HEK293 (cell line): ENCODE results near the gene DDX24.

Experiments used
- CTCF ChIA-PET: fragments of 350-600 bp; formaldehyde crosslinking; extraction: SDS; loops from one replicate; lab custom pipeline; 2021; ENCODE audit warnings: antibody characterized with exemption; lab: Yijun Ruan, JAX
- POLR2A ChIA-PET: fragments of 300-600 bp; formaldehyde crosslinking; extraction: SDS; loops from one replicate; lab custom pipeline; 2020; ENCODE audit warnings: antibody characterized with exemption, inconsistent platforms; lab: Yijun Ruan, JAX
- H3K27ac ChIP-seq: fragments of 200-500 bp; sonication (Bioruptor generic); 2 replicates; pipeline ENCODE4 v1.5.1; 2014; ENCODE audit warnings: low read depth, low read length, control low read depth, inconsistent platforms; ENCODE audit errors: extremely low read depth
- H3K36me3 ChIP-seq, 2 experiments: fragments of 200-500 bp in 1 of 2; sonication (Bioruptor generic) in 1 of 2; 1 replicate in 1 of 2; 2 replicates in 1 of 2; pipeline ENCODE4 v1.5.1; 2014 to 2017; ENCODE audit warnings: inconsistent platforms in 2 of 2, low read length in 2 of 2; ENCODE audit not compliant: control insufficient read depth in 2 of 2, insufficient read depth in 1 of 2
- H3K4me1 ChIP-seq: fragments of 200-500 bp; sonication (Bioruptor generic); 2 replicates; pipeline ENCODE4 v1.5.1; 2014; ENCODE audit warnings: mild to moderate bottlenecking, low read length, inconsistent platforms; ENCODE audit not compliant: control insufficient read depth, insufficient read depth
- H3K4me3 ChIP-seq: 2 replicates; pipeline ENCODE4 v1.5.1; 2011; ENCODE audit warnings: low read depth, mild to moderate bottlenecking, control low read depth, low read length, moderate library complexity
- H3K9me3 ChIP-seq: fragments of 200-500 bp; sonication (Bioruptor generic); 2 replicates; pipeline ENCODE4 v1.5.1; 2014; ENCODE audit warnings: low read depth, low read length, inconsistent platforms; ENCODE audit not compliant: control insufficient read depth, insufficient read depth
- GLIS1 ChIP-seq: fragments of 450-650 bp; formaldehyde crosslinking; IDR thresholded peaks from 2 replicates; pipeline ENCODE4 v1.5.1; 2016; ENCODE audit warnings: missing biosample characterization, missing genetic modification characterization
- HOXD13 ChIP-seq: sonication (generic); formaldehyde crosslinking; IDR thresholded peaks from 2 replicates; pipeline ENCODE4 v1.8.0; 2022; ENCODE audit warnings: missing genetic modification reagents, borderline replicate concordance
- SP7 ChIP-seq: fragments of 450-650 bp; formaldehyde crosslinking; IDR thresholded peaks from 2 replicates; pipeline ENCODE4 v1.5.1; 2016; ENCODE audit warnings: missing biosample characterization, missing genetic modification characterization
- ZBTB8A ChIP-seq: fragments of 450-650 bp; formaldehyde crosslinking; IDR thresholded peaks from 2 replicates; pipeline ENCODE4 v1.5.1; 2016; ENCODE audit warnings: missing biosample characterization, missing genetic modification characterization
- ZEB2 ChIP-seq: fragments of 450-650 bp; formaldehyde crosslinking; IDR thresholded peaks from 2 replicates; pipeline ENCODE4 v1.5.1; 2016; ENCODE audit warnings: missing biosample characterization, missing genetic modification characterization
- ZFP41 ChIP-seq: fragments of 450-650 bp; formaldehyde crosslinking; IDR thresholded peaks from 2 replicates; pipeline ENCODE4 v1.5.1; 2016; ENCODE audit warnings: missing biosample characterization, missing genetic modification characterization, borderline replicate concordance
- ZFP69B ChIP-seq: fragments of 450-650 bp; formaldehyde crosslinking; IDR thresholded peaks from 2 replicates; pipeline ENCODE4 v1.5.1; 2016; ENCODE audit warnings: missing biosample characterization, missing genetic modification characterization
- ZIC2 ChIP-seq: fragments of 450-650 bp; formaldehyde crosslinking; IDR thresholded peaks from 2 replicates; pipeline ENCODE4 v1.5.1; 2016; ENCODE audit warnings: missing biosample characterization, missing genetic modification characterization
- ZNF114 ChIP-seq: fragments of 450-650 bp; formaldehyde crosslinking; IDR thresholded peaks from 2 replicates; pipeline ENCODE4 v1.5.0; 2017; ENCODE audit warnings: missing biosample characterization, missing genetic modification characterization
- ZNF157 ChIP-seq: fragments of 450-650 bp; formaldehyde crosslinking; IDR thresholded peaks from 2 replicates; pipeline ENCODE4 v1.5.1; 2016; ENCODE audit warnings: missing biosample characterization, missing genetic modification characterization
- ZNF202 ChIP-seq: fragments of 450-650 bp; formaldehyde crosslinking; IDR thresholded peaks from 2 replicates; pipeline ENCODE4 v1.5.1; 2016; ENCODE audit warnings: missing biosample characterization, missing genetic modification characterization, borderline replicate concordance
- ZNF302 ChIP-seq: fragments of 450-650 bp; formaldehyde crosslinking; IDR thresholded peaks from 2 replicates; pipeline ENCODE4 v1.5.1; 2016; ENCODE audit warnings: missing biosample characterization, missing genetic modification characterization, low read depth
- ZNF394 ChIP-seq: fragments of 450-650 bp; formaldehyde crosslinking; IDR thresholded peaks from 2 replicates; pipeline ENCODE4 v1.5.1; 2016; ENCODE audit warnings: missing biosample characterization, missing genetic modification characterization, mild to moderate bottlenecking, moderate library complexity, borderline replicate concordance
- ZNF473 ChIP-seq: fragments of 450-650 bp; formaldehyde crosslinking; IDR thresholded peaks from 2 replicates; pipeline ENCODE4 v1.5.1; 2017; ENCODE audit warnings: missing biosample characterization, missing genetic modification characterization
- ZNF48 ChIP-seq: fragments of 450-650 bp; formaldehyde crosslinking; IDR thresholded peaks from 2 replicates; pipeline ENCODE4 v1.5.1; 2016; ENCODE audit warnings: missing biosample characterization, missing genetic modification characterization
- ZNF529 ChIP-seq: fragments of 450-650 bp; formaldehyde crosslinking; IDR thresholded peaks from 2 replicates; pipeline ENCODE4 v1.5.1; 2017; ENCODE audit warnings: missing genetic modification characterization, missing biosample characterization; ENCODE audit not compliant: insufficient replicate concordance
- ZNF555 ChIP-seq: fragments of 450-650 bp; formaldehyde crosslinking; conservative IDR thresholded peaks from 2 replicates; pipeline ENCODE4 v1.5.1; 2017; ENCODE audit warnings: missing biosample characterization, mild to moderate bottlenecking, missing genetic modification characterization, inconsistent platforms
- ZNF792 ChIP-seq: fragments of 450-650 bp; formaldehyde crosslinking; IDR thresholded peaks from 2 replicates; pipeline ENCODE4 v1.5.1; 2016; ENCODE audit warnings: missing biosample characterization, missing genetic modification characterization
- ZNF837 ChIP-seq: fragments of 450-650 bp; formaldehyde crosslinking; IDR thresholded peaks from 2 replicates; pipeline ENCODE4 v1.5.1; 2016; ENCODE audit warnings: missing biosample characterization, missing genetic modification characterization
- TF ChIP-seq, protein P1 (sequence below): fragments of 450-650 bp; formaldehyde crosslinking; IDR thresholded peaks from 2 replicates; pipeline ENCODE4 v1.5.1; 2016; ENCODE audit warnings: missing biosample characterization, missing genetic modification characterization
- TF ChIP-seq, protein P2 (sequence below): fragments of 450-650 bp; formaldehyde crosslinking; IDR thresholded peaks from 2 replicates; pipeline ENCODE4 v1.5.1; 2016; ENCODE audit warnings: missing biosample characterization, missing genetic modification characterization
- TF ChIP-seq, protein P3 (sequence below): fragments of 450-650 bp; formaldehyde crosslinking; IDR thresholded peaks from 2 replicates; pipeline ENCODE4 v1.5.1; 2016; ENCODE audit warnings: missing biosample characterization, missing genetic modification characterization

DDX24 gene

DNA sequence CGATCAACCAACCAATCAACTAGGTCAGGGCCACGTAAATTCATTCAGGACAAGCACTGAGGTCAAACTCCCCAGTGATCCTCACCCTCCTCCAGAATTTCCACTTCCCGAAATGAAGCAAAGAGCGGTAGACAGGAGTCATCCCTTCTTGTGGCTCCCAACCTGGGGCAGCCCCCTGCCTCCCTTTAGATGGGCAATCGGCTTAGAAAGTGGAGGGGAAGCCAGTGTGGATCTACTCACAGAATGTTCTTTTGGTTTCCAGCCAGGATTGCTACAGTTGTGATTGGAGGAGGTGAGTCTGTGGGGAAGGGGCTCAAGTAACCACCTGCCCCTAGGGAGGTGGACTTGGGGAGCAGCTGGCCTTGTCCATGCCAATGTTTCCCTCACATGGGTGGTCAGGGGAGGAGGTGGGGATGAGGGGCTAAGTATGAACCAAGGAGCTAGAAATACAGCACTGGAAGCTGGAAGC is 33.6 kb upstream of the DDX24 start:
- Histone ChIP-seq H3K9me3 (no peaks in the 10 kb centered on the region), H3K4me3 (no peak overlapping the region), H3K36me3 (no peaks in the 10 kb centered on the region), H3K27ac (no peak overlapping the region), H3K4me1 (peaks cover 3% of the 10 kb centered on the region; the same call in 1 of the 2 replicates)
- TF ChIP-seq ZFP41, result no peak
- no peak for TF ChIP-seq ZNF202 (tag by site-specific recombination)
- TF ChIP-seq HOXD13, result no peak
- no peak for TF ChIP-seq ZNF555 (tag by site-specific recombination)
- TF ChIP-seq, protein P1, sequence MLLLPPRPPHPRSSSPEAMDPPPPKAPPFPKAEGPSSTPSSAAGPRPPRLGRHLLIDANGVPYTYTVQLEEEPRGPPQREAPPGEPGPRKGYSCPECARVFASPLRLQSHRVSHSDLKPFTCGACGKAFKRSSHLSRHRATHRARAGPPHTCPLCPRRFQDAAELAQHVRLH (tag by site-specific recombination), result no peak
- TF ChIP-seq GLIS1 (tag by site-specific recombination), result no peak
- no peak for TF ChIP-seq SP7
- TF ChIP-seq ZNF302 (tag by site-specific recombination), result no peak
- TF ChIP-seq ZNF48 (tag by site-specific recombination), result no peak
- TF ChIP-seq ZNF837 (tag by site-specific recombination), result no peak
- no peak for TF ChIP-seq ZNF114 (tag by site-specific recombination)
- no peak for TF ChIP-seq ZFP69B (tag by site-specific recombination)
- TF ChIP-seq ZEB2 (tag by site-specific recombination), result no peak
- TF ChIP-seq, protein P2, sequence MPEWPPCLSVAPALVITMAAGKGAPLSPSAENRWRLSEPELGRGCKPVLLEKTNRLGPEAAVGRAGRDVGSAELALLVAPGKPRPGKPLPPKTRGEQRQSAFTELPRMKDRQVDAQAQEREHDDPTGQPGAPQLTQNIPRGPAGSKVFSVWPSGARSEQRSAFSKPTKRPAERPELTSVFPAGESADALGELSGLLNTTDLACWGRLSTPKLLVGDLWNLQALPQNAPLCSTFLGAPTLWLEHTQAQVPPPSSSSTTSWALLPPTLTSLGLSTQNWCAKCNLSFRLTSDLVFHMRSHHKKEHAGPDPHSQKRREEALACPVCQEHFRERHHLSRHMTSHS (tag by site-specific recombination), result no peak
- TF ChIP-seq, protein P3, sequence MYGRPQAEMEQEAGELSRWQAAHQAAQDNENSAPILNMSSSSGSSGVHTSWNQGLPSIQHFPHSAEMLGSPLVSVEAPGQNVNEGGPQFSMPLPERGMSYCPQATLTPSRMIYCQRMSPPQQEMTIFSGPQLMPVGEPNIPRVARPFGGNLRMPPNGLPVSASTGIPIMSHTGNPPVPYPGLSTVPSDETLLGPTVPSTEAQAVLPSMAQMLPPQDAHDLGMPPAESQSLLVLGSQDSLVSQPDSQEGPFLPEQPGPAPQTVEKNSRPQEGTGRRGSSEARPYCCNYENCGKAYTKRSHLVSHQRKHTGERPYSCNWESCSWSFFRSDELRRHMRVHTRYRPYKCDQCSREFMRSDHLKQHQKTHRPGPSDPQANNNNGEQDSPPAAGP (tag by site-specific recombination), result no peak
- TF ChIP-seq ZNF473 (tag by site-specific recombination), result no peak
- no peak for TF ChIP-seq ZNF394 (tag by site-specific recombination)
- TF ChIP-seq ZIC2 (tag by site-specific recombination), result no peak
- no peak for TF ChIP-seq ZBTB8A (tag by site-specific recombination)
- TF ChIP-seq ZNF529, result no peak
- POLR2A ChIA-PET, result no interaction called here
- CTCF ChIA-PET, result interaction anchor here (0.7 to 1.4 kb wide), 3 partner anchors 10 to 18 kb away, joined by 3 to 7 read pairs (median 3); partner anchors contain the start of gene IFI27L2

DNA sequence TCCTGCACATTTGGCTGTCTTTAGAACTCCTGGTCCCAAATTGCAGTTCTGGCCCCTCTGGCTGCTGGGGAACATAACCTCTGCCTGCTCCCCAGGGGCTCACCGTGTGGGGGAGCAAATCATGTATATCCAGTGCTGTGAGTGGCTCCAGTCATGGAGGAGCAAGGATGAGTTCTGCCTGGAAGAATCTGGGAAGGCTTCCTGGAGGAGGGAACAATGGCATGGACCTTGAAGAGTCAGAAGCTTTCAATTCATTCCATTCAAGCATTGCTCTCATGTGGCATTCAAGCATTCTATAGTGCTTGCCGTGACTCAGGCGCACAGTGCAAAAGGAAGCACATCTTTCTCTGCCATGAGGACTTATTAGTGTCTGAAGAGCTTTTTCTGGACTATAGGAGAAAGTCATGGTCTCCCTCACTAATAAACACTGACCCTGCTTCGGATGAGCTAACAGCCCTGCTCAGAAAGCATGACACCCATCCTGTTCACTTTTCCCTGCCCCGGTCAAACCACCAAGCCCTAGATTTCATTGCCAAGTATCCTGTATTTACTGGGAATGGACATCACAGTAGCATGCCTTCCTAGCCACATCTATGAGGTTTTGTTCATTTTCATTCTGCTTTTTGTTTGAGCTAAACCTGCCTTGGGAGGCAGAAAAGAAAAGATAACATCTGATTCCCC is 33.0 kb upstream of the DDX24 start:
- Histone ChIP-seq H3K4me3 (no peak overlapping the region), H3K27ac (no peak overlapping the region), H3K4me1 (peaks cover 3% of the 10 kb centered on the region; the same call in 1 of the 2 replicates), H3K36me3 (no peaks in the 10 kb centered on the region), H3K9me3 (no peaks in the 10 kb centered on the region)
- CTCF ChIA-PET, result interaction anchor here (0.5 to 1.4 kb wide), 5 partner anchors 11 to 280 kb away, joined by 3 to 7 read pairs (median 3); no protein-coding TSS in a partner anchor
- TF ChIP-seq GLIS1 (tag by site-specific recombination) (peak; percentile 82), ZNF157 (tag by site-specific recombination) (no peak), ZNF792 (tag by site-specific recombination) (no peak)
- TF ChIP-seq, all 188 proteins: peak for 1
- POLR2A ChIA-PET, result no interaction called here
